Progenitor cell of endocrine pancreas (in vitro differentiated cells): ENCODE results near the gene PNPLA2. TPM values are rescaled to one million over a fixed set of nuclear protein-coding genes. Genes with fewer than 3 reads are reported as not detected.
A peak's percentile ranks its signal among the peaks of the same experiment; 100 is the strongest.

Experiments used
- DNase-seq: peaks from one replicate; pipeline ENCODE4 v3.0.0; 2021; ENCODE audit warnings: low spot score; ENCODE audit not compliant: unreplicated experiment
- H3K27ac Mint-ChIP-seq: 2 replicates; pipeline ENCODE4 v1.8.0; 2021; ENCODE audit warnings: mild to moderate bottlenecking, moderate library complexity, mixed read lengths
- H3K27me3 Mint-ChIP-seq: 2 replicates; pipeline ENCODE4 v1.8.0; 2021; ENCODE audit warnings: mixed read lengths
- H3K36me3 Mint-ChIP-seq: 2 replicates; pipeline ENCODE4 v1.8.0; 2022; ENCODE audit warnings: mixed read lengths; ENCODE audit not compliant: insufficient read depth
- H3K4me1 Mint-ChIP-seq: 2 replicates; pipeline ENCODE4 v1.8.0; 2021; ENCODE audit warnings: low read depth, mixed read lengths
- H3K4me3 Mint-ChIP-seq: 2 replicates; pipeline ENCODE4 v1.8.0; 2021; ENCODE audit warnings: low read depth, mild to moderate bottlenecking, moderate library complexity, mixed read lengths
- H3K9me3 Mint-ChIP-seq: 2 replicates; pipeline ENCODE4 v1.8.0; 2021; ENCODE audit warnings: low read depth, mixed read lengths
- total RNA-seq: library from RNA; stranded (reverse); gene quantifications from 2 replicates; pipeline ENCODE4 v1.2.1, GENCODE V29; 2021
- TF ChIP-seq, protein P1 (sequence below): fragments of 200-600 bp; sonication (generic); IDR thresholded peaks from one replicate; pipeline ENCODE4 v1.5.0; 2021; ENCODE audit warnings: antibody characterized with exemption, mild to moderate bottlenecking; ENCODE audit not compliant: unreplicated experiment

Gene PNPLA2
- total RNA-seq, 1 donor from 2014 or later = 51.1 TPM

DNA sequence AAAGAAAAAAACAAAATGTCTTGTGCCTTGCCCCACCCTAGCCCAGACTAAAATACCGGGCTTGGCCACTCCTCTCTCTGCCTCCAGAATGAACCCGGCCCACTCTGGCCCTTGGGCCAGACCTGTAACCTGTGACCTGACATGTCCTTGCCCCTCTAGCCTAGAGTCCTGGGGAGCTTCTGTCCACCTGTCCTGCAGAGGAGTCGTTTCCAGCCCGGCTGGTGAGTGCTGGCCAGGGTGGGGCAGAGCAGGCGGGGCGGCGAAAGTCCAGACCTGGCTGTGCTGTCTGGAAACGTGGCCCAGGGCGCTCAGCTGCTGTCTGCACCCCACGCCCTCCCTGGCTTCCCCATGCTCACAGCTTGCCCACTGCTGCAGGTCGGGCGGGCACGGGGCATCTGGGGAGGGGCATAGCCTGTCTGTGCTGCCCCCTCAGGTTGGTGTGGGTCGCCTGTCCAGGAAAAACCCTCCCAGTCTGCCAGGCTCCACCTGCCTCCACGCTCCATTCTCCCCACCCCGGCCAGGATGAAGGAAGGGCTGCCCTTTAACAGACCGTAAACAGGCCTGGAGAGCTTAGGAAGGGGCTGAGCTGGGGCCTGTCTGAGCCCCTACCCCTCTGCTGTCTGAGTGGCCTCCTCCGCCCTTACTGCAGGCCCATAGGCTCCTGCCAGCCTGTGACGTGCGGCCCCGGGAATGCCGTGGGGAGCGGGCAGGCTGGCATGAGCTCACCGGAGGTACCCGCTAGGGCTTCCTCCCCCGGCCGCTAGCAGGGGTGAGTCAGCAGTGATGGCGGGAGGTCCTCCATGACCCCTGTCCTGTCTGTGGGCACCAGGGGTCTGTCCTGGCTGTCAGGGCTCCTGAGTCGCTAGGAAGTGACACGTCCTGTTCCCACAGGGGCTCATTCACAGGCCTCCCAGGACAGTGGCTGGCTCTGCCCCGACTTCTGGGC is 15.9 kb downstream of the PNPLA2 start:
- Mint-ChIP-seq H3K36me3 (no peaks in the 10 kb centered on the region), H3K4me3 (peak overlapping the region; percentile 68)
- DNase-seq = no peak

DNA sequence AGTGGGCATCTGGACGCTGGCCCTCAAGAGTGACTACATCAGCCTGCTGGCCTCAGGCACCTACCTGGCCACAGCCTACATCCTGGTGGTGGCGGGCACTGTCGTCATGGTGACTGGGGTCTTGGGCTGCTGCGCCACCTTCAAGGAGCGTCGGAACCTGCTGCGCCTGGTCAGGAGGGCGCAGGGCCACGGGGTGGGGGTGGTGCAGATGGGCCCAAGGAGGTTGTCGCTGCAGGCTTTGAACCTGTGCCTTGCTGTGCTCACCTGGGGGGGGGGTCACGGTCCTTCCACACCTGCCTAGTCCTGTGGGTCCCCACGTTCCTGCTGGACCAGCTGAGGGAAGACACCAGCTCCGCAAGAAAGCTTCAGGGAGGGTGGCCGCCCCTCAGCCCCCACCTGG is 17.6 kb downstream of the PNPLA2 start:
- no peak overlapping the region for H3K4me3 Mint-ChIP-seq
- TF ChIP-seq, protein P1, sequence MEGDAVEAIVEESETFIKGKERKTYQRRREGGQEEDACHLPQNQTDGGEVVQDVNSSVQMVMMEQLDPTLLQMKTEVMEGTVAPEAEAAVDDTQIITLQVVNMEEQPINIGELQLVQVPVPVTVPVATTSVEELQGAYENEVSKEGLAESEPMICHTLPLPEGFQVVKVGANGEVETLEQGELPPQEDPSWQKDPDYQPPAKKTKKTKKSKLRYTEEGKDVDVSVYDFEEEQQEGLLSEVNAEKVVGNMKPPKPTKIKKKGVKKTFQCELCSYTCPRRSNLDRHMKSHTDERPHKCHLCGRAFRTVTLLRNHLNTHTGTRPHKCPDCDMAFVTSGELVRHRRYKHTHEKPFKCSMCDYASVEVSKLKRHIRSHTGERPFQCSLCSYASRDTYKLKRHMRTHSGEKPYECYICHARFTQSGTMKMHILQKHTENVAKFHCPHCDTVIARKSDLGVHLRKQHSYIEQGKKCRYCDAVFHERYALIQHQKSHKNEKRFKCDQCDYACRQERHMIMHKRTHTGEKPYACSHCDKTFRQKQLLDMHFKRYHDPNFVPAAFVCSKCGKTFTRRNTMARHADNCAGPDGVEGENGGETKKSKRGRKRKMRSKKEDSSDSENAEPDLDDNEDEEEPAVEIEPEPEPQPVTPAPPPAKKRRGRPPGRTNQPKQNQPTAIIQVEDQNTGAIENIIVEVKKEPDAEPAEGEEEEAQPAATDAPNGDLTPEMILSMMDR = no peak
- no peak for DNase-seq
- peaks cover 10% of the 10 kb centered on the region for H3K4me1 Mint-ChIP-seq
- H3K9me3 Mint-ChIP-seq = no peaks in the 10 kb centered on the region
- H3K36me3 Mint-ChIP-seq = no peaks in the 10 kb centered on the region
- peaks cover 10% of the 10 kb centered on the region for H3K27me3 Mint-ChIP-seq
- H3K27ac Mint-ChIP-seq = no peak overlapping the region

More for the DNA sequence above, 15.9 kb downstream of the PNPLA2 start:
- TF ChIP-seq, protein P1 = no peak
- H3K9me3 Mint-ChIP-seq = no peaks in the 10 kb centered on the region
- H3K4me1 Mint-ChIP-seq = peaks cover 6% of the 10 kb centered on the region
- peak overlapping the region; percentile 59 for H3K27ac Mint-ChIP-seq
- peaks cover 14% of the 10 kb centered on the region for H3K27me3 Mint-ChIP-seq

DNA sequence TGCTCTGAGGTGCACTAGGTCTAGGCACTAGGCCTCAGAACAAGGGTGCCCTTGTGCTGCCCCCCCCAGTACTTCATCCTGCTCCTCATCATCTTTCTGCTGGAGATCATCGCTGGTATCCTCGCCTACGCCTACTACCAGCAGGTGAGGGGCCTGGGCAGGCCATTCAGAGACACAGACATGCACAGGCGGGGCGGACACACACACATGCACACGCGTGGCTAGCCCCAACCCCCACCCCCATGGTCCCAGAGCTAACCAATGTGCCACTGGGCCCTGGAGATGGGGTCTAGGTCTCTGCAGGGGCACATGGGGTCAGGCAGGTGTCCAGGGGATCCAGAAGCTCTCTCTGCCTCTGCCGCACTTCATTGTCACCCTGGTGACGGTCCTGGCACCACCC is 18.0 kb downstream of the PNPLA2 start:
- Mint-ChIP-seq H3K4me3 (no peak overlapping the region), H3K9me3 (no peaks in the 10 kb centered on the region), H3K27ac (no peak overlapping the region), H3K4me1 (peaks cover 11% of the 10 kb centered on the region), H3K27me3 (peaks cover 6% of the 10 kb centered on the region), H3K36me3 (no peaks in the 10 kb centered on the region)
- TF ChIP-seq, protein P1 = no peak
- DNase-seq = no peak

DNA sequence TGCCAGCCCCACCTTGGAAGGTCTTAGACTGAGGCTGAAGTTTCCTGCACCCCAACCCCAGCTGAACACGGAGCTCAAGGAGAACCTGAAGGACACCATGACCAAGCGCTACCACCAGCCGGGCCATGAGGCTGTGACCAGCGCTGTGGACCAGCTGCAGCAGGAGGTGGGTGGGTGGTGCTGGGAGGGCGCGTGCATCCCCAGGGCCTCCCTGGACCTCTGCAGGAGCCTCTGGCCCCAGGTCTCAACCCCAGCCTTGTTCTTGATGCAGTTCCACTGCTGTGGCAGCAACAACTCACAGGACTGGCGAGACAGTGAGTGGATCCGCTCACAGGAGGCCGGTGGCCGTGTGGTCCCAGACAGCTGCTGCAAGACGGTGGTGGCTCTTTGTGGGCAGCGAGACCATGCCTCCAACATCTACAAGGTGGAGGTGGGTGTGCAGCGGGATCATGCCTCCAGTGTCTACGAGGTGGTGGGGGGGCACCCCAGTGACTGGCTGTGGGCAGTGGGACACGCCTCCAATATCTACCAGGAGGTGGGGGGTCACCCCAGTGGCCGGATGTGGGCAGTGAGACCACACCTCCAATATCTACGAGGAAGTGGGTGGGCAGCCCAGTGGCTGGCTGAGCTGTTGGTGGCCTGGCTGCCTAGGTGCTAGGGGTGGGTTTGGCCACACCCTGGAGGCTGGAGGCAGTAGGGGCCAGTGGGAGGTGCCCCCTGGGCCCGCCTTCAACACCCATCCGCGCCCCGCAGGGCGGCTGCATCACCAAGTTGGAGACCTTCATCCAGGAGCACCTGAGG is 18.7 kb downstream of the PNPLA2 start:
- DNase-seq = no peak
- TF ChIP-seq, protein P1 = no peak

DNA sequence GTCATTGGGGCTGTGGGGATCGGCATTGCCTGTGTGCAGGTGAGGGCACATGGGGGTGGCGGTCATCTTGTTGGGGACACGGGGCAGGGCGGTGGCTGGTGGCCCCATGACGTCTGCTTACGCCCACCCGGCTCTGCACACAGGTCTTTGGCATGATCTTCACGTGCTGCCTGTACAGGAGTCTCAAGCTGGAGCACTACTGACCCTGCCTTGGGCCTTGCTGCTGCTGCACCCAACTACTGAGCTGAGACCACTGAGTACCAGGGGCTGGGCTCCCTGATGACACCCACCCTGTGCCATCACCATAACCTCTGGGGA is 19.2 kb downstream of the PNPLA2 start:
- no peak overlapping the region for H3K4me3 Mint-ChIP-seq
- TF ChIP-seq, protein P1 = no peak
- peaks cover 9% of the 10 kb centered on the region for H3K4me1 Mint-ChIP-seq
- H3K27me3 Mint-ChIP-seq = no peaks in the 10 kb centered on the region
- no peaks in the 10 kb centered on the region for H3K36me3 Mint-ChIP-seq
- no peaks in the 10 kb centered on the region for H3K9me3 Mint-ChIP-seq
- no peak for DNase-seq
- H3K27ac Mint-ChIP-seq = no peak overlapping the region

More for the DNA sequence above, 18.7 kb downstream of the PNPLA2 start:
- H3K27ac Mint-ChIP-seq = no peak overlapping the region
- H3K9me3 Mint-ChIP-seq = no peaks in the 10 kb centered on the region
- H3K4me3 Mint-ChIP-seq = no peak overlapping the region
- peaks cover 9% of the 10 kb centered on the region for H3K4me1 Mint-ChIP-seq
- peaks cover under 1% of the 10 kb centered on the region for H3K27me3 Mint-ChIP-seq
- no peaks in the 10 kb centered on the region for H3K36me3 Mint-ChIP-seq
